Measurements from ENCODE around the gene RPUSD4.

GRCh38 chr11:126162306-126163030 is 49.0 kb downstream of the RPUSD4 start:
- TF ChIP-seq CTCF (IDR thresholded peaks at IDR 0.05 in 2 of 3, conservative IDR thresholded peaks at IDR 0.05 in 1 of 3; ENCODE audit: borderline replicate concordance in 1 of 3, insufficient read depth in 1 of 3, low read depth in 2 of 3, low read length in 2 of 3), result no peak
- TF ChIP-seq POLR2AphosphoS5 (IDR thresholded peaks at IDR 0.05; ENCODE audit: low read depth, low read length), result no peak
- TF ChIP-seq RAD21 (IDR thresholded peaks at IDR 0.05; ENCODE audit: low read depth), result no peak
- no peak for TF ChIP-seq EZH2phosphoT487 (IDR thresholded peaks at IDR 0.05; ENCODE audit: borderline replicate concordance)

All from HCT116 (cell line).